Glomerular endothelial cell (primary cell): ENCODE measurements around the gene GET4. TPM values are rescaled to one million over a fixed set of nuclear protein-coding genes. Genes with fewer than 3 reads are reported as not detected.
A peak's percentile ranks its signal among the peaks of the same experiment; 100 is the strongest.
"Not testable (repeated sequence)": the region's sequence is repeated elsewhere in the genome, so short reads cannot be mapped to it uniquely, and the experiment has no call there.

Source experiments
- DNase-seq: peaks from one replicate; pipeline ENCODE4 v3.0.0-alpha.2; 2011; ENCODE audit warnings: low read depth, low spot score; ENCODE audit errors: extremely low read depth
- total RNA-seq: library from RNA; depleted of rRNA; stranded (reverse); fragments of >200 nt; gene quantifications from 2 replicates; pipeline ENCODE4 v1.2.3, GENCODE V29; 2015

Gene GET4
- total RNA-seq, 1 donor from 2014 or later = 41.9 TPM

DNA sequence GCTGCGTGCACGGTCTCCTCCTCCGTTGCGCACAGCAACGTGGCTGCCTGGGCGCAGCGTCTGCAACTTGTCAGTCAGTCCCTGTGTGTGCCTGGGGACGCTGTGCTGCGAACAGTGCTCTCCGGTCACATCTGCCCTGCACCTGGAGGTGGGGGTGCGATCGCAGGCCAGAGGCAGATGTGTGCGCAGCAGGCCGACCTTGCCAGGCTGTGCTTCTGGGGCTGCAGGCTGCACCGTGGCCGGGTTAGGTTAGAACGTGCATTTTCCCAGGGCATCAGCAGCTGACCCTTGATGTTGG, 8.2 kb upstream of the GET4 start:
- no peak for DNase-seq

DNA sequence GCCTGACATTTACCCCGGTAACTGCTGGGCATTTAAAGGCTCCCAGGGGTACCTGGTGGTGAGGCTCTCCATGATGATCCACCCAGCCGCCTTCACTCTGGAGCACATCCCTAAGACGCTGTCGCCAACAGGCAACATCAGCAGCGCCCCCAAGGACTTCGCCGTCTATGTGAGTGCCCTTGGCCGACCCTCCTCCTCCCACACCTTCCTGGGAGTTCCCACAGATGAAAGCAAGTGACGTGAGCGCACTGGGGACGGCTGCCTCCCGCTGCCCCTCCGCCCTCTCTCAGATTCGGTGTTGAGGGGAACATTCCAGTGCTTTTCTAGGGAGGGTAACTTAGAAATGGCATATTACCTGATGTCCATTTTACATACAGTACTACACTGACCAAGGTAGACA, 7.0 kb upstream of the GET4 start:
- DNase-seq = no peak

DNA sequence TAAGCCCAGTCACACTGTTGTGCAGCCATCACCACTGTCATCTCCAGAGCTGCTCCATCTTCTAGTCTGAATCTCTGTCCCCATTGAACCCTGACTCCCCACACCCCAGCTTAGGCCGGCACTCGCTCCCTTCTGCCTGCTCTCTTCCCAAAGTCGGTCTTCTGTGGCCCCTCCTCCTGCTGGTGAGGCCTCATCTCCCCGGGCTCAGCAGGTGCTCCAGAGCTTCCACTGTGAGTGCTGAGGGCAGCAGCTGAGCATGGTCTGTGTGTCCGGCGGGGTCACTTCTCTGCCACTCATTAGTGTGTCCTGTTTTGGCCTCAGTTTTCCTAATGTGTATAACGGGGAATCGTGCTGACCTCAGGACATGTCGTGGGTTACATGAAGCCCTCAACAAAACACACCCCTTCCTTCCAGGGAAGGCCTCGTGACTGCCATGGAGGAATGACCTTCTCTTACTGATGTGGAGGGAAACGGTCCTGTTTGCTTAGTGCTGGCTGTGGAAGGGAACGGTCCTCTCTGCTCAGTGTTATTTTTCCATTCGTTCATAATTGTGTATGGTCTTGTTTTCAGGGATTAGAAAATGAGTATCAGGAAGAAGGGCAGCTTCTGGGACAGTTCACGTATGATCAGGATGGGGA, 4.3 kb upstream of the GET4 start:
- no peak for DNase-seq

DNA sequence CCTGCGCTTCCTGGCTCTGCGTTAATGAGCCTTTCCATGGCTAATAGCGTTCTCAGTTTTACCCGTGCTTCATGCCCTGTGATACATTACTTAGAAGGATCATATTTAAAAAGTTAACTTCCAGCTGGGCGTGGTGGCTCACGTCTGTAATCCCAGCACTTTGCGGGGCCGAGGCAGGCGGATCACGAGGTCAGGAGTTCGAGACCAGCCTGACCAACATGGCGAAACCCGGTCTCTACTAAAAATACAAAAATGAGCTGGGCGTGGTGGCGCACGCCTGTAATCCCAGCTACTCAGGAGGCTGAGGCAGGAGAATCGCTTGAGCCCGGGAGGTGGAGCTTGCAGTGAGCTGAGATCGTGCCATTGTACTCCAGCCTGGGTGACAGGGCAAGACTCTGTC, 3.7 kb upstream of the GET4 start:
- not testable (repeated sequence) for DNase-seq

DNA sequence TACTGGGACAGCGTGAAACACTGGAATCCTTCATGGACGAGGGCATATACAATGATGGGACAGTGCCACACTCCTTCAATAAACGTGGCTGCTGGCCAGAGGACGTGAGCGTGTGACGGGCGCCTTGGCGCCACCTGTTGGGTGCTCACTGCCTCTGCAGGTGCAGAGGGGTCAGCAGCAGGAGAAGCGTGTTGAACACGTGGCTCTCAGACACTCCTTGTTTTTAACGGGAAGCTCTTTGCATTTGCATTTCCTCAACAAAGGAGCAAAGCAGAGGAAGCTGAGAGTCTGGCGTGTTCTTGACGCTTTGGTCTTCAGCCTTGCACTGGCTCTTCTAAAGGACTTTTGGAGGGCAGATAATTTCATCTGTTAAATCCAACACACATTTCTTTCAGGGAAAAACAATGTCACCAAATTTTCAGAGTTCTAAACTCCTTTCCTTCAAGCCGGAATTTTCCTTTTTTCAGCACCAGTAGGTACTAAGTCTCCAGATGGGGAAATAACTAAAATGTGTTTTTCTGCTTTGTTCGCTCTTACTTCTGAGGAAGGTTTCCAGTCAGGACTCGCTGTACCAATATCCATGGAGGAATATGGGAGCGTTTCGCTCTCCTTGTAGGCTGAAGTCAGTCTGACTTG, 2.9 kb upstream of the GET4 start:
- peak; percentile 55 for DNase-seq

DNA sequence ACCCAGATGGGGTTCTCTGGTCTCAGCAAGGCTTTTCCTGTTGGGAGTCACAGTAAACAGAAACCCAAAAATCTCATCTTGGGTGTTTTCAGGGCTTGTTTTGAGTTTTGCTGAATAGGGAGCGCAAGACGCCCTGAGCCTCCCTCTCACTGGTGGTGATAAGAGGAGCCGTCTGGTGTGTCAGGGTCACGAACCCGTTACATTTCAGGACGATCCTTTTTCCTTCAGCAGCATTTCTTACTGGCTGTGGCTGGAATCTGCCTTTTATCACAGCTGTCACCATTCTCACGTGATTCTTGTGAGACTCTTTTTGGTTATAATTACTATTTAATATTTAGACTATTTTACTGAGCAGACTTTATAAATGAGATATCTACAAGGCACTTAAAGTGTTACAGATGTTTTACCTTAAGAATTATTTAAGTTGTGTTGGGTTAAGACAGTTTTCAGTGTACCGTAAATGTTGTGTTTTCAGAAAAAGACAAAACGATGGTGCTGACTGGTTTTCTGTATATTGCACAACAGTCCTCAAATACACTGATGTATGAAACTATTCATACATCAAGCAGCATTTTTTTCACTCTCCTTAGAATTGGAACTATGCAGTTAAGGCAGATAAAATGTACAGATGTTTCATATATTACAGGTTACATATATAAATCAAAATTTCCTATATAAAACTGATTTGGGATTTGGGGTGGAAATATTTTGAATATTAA, 2.2 kb upstream of the GET4 start:
- no peak for DNase-seq

DNA sequence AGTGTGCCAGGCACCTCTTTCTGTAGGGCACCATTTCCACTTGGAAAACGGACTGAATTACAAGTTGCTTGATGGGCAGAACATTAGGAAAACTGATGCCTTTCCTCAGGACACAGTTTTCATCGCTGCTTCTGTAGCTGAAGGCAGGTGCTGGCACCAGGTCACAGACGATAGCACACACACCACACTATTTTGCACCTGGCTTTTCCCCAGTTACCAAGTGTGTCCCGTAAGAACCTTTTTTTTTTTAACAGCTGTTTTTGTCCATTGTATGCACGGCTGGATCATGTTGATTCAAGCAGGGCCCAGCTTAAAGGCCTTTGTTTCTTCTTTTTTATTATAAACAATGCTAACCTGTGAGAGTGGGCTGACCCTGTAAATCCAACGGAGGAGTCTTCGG, 1.3 kb upstream of the GET4 start:
- no peak for DNase-seq

DNA sequence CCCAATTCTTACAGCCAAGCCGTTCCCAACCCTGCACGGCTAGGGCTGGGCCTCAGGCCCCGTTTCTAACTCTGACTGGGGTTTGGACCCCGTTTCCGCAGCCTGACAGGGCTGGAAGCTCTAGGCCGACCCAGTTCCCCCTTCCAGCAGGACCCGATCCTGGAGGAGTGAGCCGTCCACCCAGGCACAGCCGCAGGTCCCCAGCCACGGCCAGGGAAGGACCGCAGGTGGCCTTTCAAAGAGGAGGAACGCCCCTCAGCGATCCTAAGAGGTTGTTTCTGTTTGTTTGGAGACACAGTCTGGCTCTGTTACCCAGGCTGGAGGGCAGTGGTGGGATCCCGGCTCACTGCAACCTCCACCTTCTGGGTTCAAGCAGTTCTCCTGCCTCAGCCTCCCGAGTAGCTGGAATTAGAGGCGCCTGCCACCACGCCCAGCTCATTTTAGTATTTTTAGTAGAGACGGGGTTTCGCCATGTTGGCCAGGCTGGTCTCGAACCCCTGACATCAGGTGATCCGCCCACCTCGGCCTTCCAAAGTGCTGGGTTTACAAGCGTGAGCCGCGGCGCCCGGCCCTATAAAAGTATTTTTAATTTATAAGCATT, 778 bp upstream of the GET4 start:
- no peak for DNase-seq

DNA sequence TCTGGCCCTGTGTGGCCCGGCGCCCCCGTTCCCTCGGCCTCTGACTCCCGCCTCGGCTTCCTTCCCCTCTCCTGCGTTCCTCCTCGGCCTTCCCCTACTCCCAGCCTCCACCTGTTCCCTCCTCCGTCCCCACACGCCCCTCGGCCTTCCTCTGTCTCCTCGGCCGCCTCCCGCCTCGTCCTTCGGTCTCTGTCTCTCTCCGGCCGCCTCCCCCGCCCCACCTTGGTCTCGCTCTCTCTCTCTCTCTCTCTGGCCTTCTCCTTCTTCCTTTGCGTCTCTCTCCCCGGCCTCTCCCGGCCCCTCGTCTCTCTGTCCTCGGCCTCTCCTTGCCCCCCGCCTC, 588 bp downstream of the GET4 start:
- DNase-seq = no peak

DNA sequence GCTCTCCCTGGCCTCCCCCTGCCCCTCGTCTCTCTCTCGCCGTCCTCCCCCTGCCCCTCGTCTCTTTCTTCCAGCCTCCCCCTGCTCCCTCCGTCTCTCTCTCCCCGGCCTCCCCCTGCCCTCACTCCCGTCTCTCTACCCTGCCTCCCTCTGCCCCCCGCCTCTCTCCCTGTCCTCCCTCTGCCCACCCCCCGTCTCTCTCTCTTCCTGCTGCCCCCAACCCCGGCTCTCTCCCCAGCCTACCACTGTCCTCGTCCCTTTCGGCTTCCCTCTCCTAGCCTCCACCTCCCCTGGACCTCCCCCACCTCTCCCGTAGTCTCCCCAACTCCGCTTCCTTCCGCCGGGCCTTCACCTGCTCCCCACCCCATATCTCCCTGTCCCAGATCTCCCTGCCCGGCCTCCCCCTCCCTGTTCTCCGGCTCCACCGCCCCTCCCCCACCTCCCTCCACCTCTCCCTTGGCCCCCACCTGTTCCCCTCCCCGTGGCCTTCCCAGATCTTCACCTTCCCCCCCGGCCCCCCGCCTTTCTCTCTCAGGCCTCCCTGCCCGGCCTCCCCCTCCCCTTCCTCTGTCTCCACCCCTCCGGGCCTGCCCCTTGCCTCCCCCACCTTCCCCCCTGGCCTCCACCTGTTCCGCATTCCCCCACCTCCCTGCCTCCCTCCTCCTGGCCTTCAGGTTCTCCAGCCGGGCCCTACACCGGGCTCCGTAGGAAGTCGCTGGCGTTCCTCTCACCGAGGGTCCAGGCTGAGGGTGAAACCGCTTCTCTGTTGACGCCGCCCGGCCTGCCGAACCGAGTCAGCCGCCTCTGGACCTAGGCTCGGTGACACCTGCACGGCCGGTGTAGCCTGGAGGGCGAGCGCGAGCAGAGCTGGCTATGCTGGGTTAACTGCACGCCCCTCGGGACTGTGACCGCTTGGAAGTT, 1.2 kb downstream of the GET4 start:
- DNase-seq = no peak

DNA sequence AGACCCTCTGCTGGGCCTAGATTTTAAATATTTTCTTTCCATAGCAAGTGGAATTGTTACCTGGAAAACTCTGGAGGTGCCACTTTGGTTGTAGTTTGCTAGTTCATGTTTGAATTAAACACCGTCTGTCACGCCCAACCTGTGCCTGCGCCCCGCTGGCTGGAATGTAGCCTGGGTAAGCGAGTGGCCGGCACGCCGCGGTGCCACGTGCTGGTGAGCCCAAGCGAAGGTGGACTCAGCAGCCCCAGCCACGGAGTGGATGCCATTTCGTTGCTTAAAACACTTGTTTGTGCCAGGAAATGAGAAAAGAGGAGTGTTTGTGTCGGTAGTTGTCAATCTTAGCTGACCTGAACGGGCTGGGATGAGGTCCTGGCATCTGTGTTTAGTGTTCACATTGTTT, 2.7 kb downstream of the GET4 start:
- DNase-seq = no peak

DNA sequence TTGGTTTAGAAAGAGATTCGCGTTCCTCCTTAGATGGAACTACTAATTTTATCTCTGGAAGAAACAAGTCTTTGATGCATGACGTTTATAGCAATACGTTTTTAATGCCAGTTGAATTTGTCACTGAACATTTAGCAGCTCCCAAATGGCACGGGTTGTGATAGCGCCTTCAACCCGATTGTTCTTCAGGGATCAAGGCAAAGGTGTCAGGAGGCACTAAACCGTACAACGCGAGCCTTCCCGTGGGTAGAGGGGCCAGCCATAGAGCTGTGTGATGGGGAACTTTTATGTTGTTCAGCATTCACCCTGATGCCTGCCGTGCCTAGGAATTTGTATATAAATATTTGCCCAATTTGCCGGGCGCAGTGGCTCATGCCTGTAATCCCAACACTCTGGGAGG, 3.4 kb downstream of the GET4 start:
- DNase-seq = no peak

DNA sequence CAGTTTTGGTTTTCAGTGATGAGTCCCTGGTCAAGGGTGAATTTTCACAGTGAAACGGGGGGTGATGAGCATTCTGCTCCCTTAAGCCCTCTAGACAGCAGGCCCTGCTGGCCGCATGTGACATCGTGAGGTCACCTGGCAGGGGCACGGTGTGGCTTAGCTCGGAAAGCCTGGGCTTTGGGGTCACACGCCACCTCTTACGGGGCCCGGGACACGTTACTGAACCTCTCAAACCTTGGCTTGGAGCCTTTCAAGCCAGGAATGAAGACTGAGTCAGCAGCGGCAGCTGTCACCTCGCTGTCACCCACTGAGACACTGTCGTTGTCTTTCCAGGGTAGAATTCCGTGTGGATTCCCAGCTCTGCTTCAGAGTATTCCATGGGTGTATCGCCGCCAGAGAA, 4.1 kb downstream of the GET4 start:
- DNase-seq = no peak

DNA sequence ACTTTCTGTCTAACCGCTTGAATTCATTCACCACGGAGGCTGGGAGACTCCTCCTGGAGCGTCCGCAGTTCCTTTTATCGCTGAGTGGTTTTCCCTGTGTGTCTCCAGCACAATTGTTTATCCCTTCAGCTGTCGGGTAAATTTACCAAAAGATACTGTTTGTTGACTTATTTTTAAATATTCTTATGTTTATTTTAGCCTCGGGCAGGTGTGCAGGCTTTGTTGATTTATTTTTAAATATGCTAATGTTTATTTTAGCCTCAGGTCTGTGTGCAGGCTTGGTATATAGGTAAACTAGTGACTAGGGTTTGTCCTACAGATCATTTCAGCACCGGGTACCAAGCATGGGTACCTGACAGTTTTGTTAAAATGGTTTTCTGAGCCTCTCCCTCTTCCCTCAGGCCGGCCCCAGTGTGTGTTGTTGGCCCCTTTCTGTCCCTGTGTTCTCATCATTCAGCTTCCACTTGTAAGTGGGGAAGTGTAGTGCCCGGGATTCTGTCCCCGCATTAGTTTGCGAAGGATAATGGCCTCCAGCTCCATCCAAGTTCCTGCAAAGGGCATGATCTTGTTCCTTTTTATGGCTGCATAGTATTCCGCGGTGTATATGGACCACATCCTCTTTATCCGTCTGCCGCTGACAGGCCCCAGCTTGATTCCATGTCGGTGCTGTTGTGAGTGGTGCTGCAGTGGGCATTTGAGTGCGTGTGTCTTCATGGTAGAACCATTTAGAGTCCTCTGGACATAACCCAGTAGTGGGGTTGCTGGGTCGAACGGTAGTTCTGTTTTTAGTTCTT, 5.3 kb downstream of the GET4 start:
- DNase-seq = no peak

DNA sequence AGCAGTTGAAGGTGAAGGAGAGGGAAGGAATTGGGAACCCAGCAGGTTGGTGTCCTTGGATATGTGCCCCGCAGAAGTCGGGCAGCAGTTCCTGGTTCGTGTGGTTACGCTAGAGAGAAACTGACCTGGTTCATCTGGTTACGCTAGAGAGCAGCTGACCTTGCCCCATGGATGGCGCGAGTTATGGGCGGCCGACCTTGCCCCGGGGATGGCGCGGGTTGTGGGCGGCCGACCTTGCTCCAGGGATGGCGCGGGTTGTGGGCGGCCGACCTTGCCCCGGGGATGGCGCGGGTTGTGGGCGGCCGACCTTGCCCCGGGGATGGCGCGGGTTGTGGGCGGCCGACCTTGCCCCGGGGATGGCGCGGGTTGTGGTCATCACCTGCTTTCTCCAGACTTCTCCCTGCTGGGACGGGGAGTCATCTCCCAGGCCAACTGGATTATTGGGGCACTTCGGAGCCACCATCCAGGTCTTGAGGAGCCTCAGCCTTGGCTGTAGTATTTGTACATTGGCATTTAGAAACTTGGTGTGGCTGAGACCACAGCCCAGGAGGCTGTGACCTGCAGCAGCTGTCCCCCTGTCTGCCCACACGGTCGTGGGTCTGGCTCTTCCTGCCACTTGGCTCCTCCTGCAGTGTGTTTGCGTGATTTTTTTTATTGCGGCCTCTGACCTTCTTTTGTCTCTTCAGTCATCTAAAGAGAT, 6.1 kb downstream of the GET4 start:
- DNase-seq = no peak

DNA sequence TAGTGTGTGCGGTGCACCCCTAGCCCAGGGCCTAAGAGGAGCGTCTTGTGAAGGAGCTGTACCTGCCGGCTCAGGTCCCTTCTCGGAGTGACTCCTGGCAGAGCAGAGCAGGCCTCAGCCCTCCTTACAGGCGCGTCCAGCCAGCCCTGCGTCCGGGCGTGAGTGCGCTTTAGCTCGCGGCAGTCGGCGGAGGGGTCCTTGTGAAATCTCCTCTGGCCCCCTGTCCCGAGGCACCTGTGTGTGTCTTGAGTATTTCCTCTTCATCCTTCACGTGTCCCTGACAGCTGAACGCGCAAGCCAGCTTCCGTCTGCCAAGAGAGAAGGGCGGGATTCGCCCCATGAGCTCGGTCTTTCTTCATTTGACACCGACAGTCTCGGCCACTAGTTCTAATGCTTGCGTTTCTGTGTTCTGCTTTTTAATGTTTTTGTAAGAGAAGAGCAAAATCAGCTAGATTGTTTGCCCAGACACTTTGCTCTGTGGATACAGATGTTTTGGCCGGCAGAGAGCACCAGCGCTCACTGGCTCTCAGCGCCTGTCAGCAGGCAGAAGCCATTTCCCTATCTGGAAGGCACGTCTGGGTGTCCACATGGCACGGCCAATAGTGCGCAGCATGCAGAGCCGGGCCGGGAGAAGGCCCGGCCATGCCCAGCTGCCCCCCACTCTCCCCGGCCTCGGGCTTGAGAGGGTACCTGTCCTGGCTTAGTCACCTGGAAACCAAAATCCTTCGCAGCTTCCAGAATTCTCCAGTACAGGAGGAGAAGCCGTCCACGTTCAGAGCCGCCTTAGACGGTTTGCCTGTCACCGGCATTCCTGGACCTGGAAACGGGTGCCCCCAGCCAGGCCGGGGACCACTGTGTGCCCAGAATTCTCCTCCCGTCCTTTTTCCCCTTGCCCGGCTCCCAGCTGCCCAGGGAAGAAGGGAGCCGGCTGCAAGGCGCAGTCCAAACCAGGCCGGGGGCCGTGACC, 7.0 kb downstream of the GET4 start:
- DNase-seq = no peak

DNA sequence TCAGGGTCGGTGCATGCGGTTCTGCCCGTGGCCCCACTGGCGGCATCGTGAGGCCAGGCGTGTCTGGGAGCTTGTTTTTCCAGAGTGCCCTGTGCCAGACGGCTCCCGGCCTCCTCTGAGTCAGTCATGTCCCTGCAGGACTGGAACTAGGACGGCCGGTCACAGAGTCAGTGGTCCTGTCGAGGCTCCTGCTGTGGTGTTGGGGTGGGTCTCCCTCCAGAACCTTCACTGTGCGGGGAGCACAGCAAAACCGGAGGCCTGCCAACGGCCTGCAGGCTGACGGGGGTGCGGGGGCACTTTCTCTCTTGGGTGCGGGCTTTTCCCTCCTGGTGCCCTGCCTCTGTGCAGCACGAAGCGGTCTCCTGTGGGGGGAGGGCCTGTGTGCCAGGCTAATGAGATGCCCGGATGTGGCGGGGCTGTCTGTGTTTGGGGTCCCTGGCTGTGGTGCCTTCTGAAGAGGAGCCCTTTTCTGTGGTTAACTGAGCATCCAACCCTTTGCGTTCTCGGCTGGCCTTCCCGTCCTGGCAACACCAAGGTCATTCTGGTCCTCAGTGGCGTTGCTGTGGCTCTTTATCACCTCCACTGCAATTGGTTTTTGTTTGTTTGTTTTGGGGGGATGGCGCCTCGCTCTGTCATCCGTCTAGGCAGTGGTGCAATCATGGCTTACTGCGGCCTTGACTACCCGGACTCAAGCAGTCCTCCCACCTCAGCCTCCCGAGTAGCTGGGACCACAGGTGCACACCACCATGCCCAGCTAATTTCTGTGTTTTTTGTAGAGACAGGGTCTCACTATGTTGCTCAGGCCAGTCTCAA, 8.0 kb downstream of the GET4 start:
- DNase-seq = no peak
